Measurements from ENCODE around the gene BTN1A1.

Gene BTN1A1

GRCh38 chr6:26474439-26474881, 25.6 kb upstream of the BTN1A1 start:
- H3K36me3 ChIP-seq (ENCODE audit: control insufficient read depth, low read length) = peaks cover 31% of the 10 kb centered on the region
- peak overlapping the region; percentile 98 for H3K4me2 ChIP-seq (ENCODE audit: low read length)
- TF ChIP-seq CTCF (IDR thresholded peaks at IDR 0.05; ENCODE audit: low read depth, low read length, poor library complexity, severe bottlenecking) (no peak), EZH2phosphoT487 (IDR thresholded peaks at IDR 0.05; ENCODE audit: borderline replicate concordance, low read length) (no peak)
- H3K4me3 ChIP-seq (ENCODE audit: low read length) = peak overlapping the region; percentile 95
- H3K9me2 ChIP-seq (replicated peaks; ENCODE audit: control insufficient read depth, low read length) = no peaks in the 10 kb centered on the region
- peaks cover 31% of the 10 kb centered on the region for H3F3A ChIP-seq (ENCODE audit: control insufficient read depth, insufficient read depth)
- H3K27me3 ChIP-seq (ENCODE audit: control insufficient read depth, low read length) = no peaks in the 10 kb centered on the region
- H3K4me1 ChIP-seq (ENCODE audit: control insufficient read depth, low read length) = peaks cover 63% of the 10 kb centered on the region
- H3K27ac ChIP-seq (ENCODE audit: low read depth, low read length) = peak overlapping the region; percentile 97
- H3K9me3 ChIP-seq (ENCODE audit: control insufficient read depth, insufficient read depth, low read length) = peaks cover 14% of the 10 kb centered on the region
- H3K79me2 ChIP-seq (ENCODE audit: control insufficient read depth, low read length) = peaks cover 12% of the 10 kb centered on the region
- no peaks in the 10 kb centered on the region for H4K20me1 ChIP-seq (ENCODE audit: control insufficient read depth, insufficient read depth, low read depth, low read length)

GRCh38 chr6:26475823-26476729, 24.0 kb upstream of the BTN1A1 start:
- Histone ChIP-seq H3K4me1 (ENCODE audit: control insufficient read depth, low read length) (peaks cover 63% of the 10 kb centered on the region), H3K9me2 (replicated peaks; ENCODE audit: control insufficient read depth, low read length) (no peaks in the 10 kb centered on the region), H3K4me2 (ENCODE audit: low read length) (peak overlapping the region; percentile 98), H3K36me3 (ENCODE audit: control insufficient read depth, low read length) (peaks cover 21% of the 10 kb centered on the region), H3K79me2 (ENCODE audit: control insufficient read depth, low read length) (peaks cover 12% of the 10 kb centered on the region), H3K9me3 (ENCODE audit: control insufficient read depth, insufficient read depth, low read length) (peaks cover 20% of the 10 kb centered on the region), H3K27me3 (ENCODE audit: control insufficient read depth, low read length) (no peaks in the 10 kb centered on the region), H4K20me1 (ENCODE audit: control insufficient read depth, insufficient read depth, low read depth, low read length) (no peaks in the 10 kb centered on the region), H3K4me3 (ENCODE audit: low read length) (peak overlapping the region; percentile 59), H3F3A (ENCODE audit: control insufficient read depth, insufficient read depth) (peaks cover 27% of the 10 kb centered on the region), H3K27ac (ENCODE audit: low read depth, low read length) (peak overlapping the region; percentile 97)
- TF ChIP-seq CTCF (IDR thresholded peaks at IDR 0.05; ENCODE audit: low read depth, low read length, poor library complexity, severe bottlenecking) = no peak
- TF ChIP-seq EZH2phosphoT487 (IDR thresholded peaks at IDR 0.05; ENCODE audit: borderline replicate concordance, low read length) = no peak

- peaks cover 63% of the 10 kb centered on the region for H3K4me1 ChIP-seq (ENCODE audit: control insufficient read depth, low read length)
- H3K9me3 ChIP-seq (ENCODE audit: control insufficient read depth, insufficient read depth, low read length) = peaks cover 20% of the 10 kb centered on the region
- no peaks in the 10 kb centered on the region for H4K20me1 ChIP-seq (ENCODE audit: control insufficient read depth, insufficient read depth, low read depth, low read length)
- H3K4me3 ChIP-seq (ENCODE audit: low read length) = peak overlapping the region; percentile 59
- peaks cover 25% of the 10 kb centered on the region for H3F3A ChIP-seq (ENCODE audit: control insufficient read depth, insufficient read depth)
- peaks cover 12% of the 10 kb centered on the region for H3K79me2 ChIP-seq (ENCODE audit: control insufficient read depth, low read length)
- no peaks in the 10 kb centered on the region for H3K9me2 ChIP-seq (replicated peaks; ENCODE audit: control insufficient read depth, low read length)
- H3K36me3 ChIP-seq (ENCODE audit: control insufficient read depth, low read length) = peaks cover 19% of the 10 kb centered on the region
- H3K27me3 ChIP-seq (ENCODE audit: control insufficient read depth, low read length) = no peaks in the 10 kb centered on the region
- H3K27ac ChIP-seq (ENCODE audit: low read depth, low read length) = peak overlapping the region; percentile 97
- H3K4me2 ChIP-seq (ENCODE audit: low read length) = peak overlapping the region; percentile 98
- no peak for TF ChIP-seq EZH2phosphoT487 (IDR thresholded peaks at IDR 0.05; ENCODE audit: borderline replicate concordance, low read length)
- TF ChIP-seq CTCF (IDR thresholded peaks at IDR 0.05; ENCODE audit: low read depth, low read length, poor library complexity, severe bottlenecking) = no peak
Measured at GRCh38 chr6:26476896-26477295, 23.2 kb upstream of the BTN1A1 start.

Measured in DOHH2 (cell line).